Glomerular visceral epithelial cell (primary cell): ENCODE data around the gene PIGP.
"Not testable (repeated sequence)": the region's sequence is repeated elsewhere in the genome, so short reads cannot be mapped to it uniquely, and the experiment has no call there.

Experiments used
- DNase-seq: peaks from one replicate; pipeline ENCODE4 v3.0.0-alpha.2; 2016; ENCODE audit errors: extremely low spot score

Gene PIGP

GRCh38 chr21:37072988-37073416 is at the start of gene PIGP, which contains the start of gene TTC3:
PIGP (minus strand) TSS chr21:37073071; CDS start chr21:37072515, 556 bp downstream.
TTC3 (plus strand) TSS chr21:37073254; CDS start chr21:37087258, 14,004 bp downstream.
- DNase-seq, result peak; percentile 98

GRCh38 chr21:37119421-37120218 is 46.7 kb upstream of the PIGP start:
- DNase-seq, result no peak

- no peak for DNase-seq
These were observed 45.4 kb upstream of the PIGP start for GRCh38 chr21:37118187-37118826.

- no peak for DNase-seq
These were observed 44.3 kb upstream of the PIGP start for GRCh38 chr21:37117204-37117603.

- not testable (repeated sequence) for DNase-seq
These were observed 43.6 kb upstream of the PIGP start for GRCh38 chr21:37116459-37116858.

DNA sequence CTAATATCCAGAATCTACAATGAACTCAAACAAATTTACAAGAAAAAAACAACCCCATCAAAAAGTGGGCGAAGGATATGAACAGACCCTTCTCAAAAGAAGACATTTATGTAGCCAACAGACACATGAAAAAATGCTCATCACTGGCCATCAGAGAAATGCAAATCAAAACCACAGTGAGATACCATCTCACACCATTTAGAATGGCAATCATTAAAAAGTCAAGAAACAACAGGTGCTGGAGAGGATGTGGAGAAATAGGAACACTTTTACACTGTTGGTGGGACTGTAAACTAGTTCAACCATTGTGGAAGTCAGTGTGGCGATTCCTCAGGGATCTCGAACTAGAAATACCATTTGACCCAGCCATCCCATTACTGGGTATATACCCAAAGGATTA is 41.4 kb upstream of the PIGP start:
- DNase-seq, result not testable (repeated sequence)

- not testable (repeated sequence) for DNase-seq
These were observed 38.2 kb upstream of the PIGP start for GRCh38 chr21:37111029-37111428.

DNA sequence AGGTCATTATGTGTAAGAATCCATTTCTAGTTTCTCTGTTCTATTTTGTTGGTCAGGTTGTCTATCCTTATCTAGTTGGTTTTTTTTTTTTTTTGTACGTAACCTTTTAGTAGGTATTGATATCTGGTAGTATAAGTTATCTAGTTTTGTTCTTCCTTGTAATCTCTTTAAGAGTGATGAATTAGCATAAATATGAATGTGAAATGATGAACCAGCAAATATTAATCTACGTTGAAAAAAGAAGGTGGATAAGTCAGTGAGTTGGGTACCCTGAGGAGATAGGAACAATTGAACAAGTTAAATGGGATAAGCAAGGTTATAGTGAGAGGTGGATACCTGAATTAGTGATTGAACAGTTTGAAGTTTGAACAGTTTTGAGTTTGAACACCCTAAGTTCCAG is 34.1 kb upstream of the PIGP start:
- DNase-seq, result no peak

DNA sequence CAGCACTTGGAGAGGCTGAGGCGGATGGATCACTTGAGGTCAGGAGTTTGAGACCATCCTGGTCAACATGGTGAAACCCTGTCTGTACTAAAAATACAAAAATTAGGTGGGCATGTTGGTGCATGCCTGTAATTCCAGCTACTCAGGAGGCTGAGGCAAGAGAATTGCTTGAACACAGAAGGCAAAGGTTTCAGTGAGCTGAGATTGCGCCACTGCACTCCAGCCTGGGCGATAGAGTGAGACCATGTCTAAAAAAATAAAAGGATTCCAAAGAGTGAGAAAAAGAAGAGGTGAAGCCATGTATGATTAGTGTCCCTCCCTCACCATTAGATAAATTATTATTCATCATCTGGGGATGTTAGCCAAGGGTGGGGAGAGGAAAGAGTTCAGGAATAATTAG is 29.9 kb upstream of the PIGP start:
- peak; percentile 35 for DNase-seq

- no peak for DNase-seq
These were observed 28.5 kb upstream of the PIGP start for GRCh38 chr21:37101384-37101783.

DNA sequence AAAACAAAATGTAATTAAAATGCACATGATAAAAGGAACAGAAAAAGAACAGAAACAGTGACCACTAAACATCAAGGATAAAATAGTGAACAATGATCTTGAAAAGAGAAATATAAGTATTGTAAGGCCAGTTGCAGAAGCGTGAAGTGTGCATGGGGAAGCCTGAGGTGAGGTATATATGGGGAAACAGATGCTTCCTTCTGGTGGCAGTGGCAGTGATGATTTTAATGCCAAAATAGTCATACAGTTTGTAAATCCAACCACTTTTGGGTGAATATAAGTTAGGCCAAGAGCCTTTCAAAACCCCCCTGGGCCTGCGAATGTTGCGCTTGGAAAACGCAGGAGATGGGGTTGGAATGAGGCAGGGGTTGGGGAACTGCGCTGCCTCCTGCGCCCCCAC is 27.4 kb upstream of the PIGP start:
- no peak for DNase-seq

- DNase-seq, result no peak
These were observed 25.9 kb upstream of the PIGP start for GRCh38 chr21:37098751-37099150.

GRCh38 chr21:37095821-37096220 is 22.9 kb upstream of the PIGP start:
- no peak for DNase-seq

- no peak for DNase-seq
These were observed 21.1 kb upstream of the PIGP start for GRCh38 chr21:37093977-37094376.

DNA sequence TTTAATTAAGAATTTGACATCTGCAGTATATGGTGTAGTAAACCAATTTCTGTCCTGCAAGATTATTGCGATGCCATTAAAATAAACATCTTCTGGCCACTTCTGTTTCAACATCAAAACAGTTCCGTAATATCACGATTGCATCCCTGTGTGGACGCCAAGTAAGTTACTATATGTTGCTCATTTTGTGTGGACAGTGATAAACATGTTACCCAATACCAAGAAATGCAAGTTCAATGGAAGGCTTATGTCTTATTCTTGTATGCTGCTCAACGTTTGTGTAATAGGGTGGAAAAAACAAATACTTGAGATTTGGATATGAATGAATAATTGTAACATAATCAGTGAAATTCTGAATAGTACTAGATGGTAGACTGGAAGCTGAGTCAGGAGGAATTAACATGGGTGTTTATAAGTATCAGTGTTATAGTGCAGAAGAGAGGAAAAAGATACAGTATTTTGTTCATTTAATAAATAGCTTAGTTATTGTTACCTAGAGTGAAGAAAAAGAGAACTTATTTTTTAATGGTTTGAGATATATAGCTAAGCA is 15.4 kb upstream of the PIGP start:
- no peak for DNase-seq

- DNase-seq, result peak; percentile 18
These were observed 14.3 kb upstream of the PIGP start for GRCh38 chr21:37087188-37087587.

GRCh38 chr21:37085726-37086125 is 12.9 kb upstream of the PIGP start:
- no peak for DNase-seq

DNA sequence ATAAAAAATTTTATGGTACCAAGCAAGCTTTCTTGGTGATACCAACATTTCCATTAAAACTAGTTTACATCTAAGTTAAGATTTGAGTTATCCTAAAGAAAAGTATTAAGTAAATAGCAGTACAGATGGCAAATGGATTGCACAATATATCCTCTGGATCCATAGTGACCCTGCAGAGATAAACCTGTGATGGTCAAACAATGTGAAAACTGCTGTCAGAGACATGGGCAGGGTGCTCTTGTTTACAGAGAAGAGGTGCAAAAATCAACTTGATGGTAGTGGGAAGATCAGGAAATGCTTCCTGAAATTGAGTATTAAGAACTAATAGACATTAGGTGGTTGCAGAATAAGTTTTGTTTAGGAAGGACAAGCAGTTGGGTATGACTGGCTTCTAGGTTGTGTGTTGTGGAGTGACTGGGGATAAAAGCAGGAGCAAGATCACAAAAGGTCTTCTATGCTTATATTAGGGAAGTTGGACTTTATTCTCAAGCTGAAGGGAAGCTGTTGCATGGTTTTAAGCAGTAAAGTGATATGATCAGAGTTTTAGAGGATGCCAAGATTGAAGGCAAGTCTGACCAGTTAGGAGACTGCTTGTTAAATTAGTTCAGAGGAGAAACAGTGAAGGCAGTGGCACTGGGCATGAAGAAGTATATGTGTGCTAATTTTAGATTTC is 10.1 kb upstream of the PIGP start:
- no peak for DNase-seq

- DNase-seq, result no peak
These were observed 9.5 kb upstream of the PIGP start for GRCh38 chr21:37082375-37082774.

GRCh38 chr21:37079211-37079824 is 6.4 kb upstream of the PIGP start:
- DNase-seq, result no peak

DNA sequence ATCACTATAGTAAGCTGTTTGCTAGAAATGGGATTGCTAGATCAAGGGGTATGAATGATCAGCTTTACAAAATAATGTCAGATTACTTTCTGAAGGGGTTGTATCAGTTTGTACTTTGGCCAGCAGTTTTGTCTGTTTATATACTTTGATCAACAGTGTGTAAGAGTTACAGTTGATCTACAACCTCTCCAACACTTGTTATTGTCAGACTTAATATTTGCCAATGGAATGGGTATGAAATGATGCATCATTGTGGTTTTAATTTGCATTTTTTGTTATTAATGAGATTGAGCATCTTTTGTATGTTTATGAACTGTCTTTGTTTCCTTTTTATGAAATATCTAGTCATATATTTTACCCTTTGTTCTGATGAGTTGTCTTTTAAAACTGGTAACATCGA is 4.5 kb upstream of the PIGP start:
- DNase-seq, result no peak
